ENCODE data around the gene CADPS. TPM values are rescaled to one million over a fixed set of nuclear protein-coding genes. Genes with fewer than 3 reads are reported as not detected.

The CADPS gene
- polyA plus RNA-seq, 3 donors: not detected

GRCh38 chr3:62566022-62566557 lies 309.1 kb downstream of the CADPS start:
- Mint-ChIP-seq H3K9me3 (no peaks in the 10 kb centered on the region), H3K4me3 (no peak overlapping the region), H3K36me3 (no peaks in the 10 kb centered on the region), H3K4me1 (no peaks in the 10 kb centered on the region), H3K27me3 (ENCODE audit: low read depth in 3 of 3) (peaks cover 0 to 2% (median 1%) of the 10 kb centered on the region in 3 donors), H3K27ac (no peak overlapping the region)
- DNase-seq: no peak
- Histone ChIP-seq H3K4me3 (replicated peaks in 1 of 3; ENCODE audit: low read depth in 2 of 3, low read length in 3 of 3) (no peak overlapping the region), H3K27ac (ENCODE audit: low read depth in 1 of 2, low read length in 2 of 2) (no peak overlapping the region), H4K20me1 (ENCODE audit: insufficient read depth, low read length) (no peaks in the 10 kb centered on the region), H2AFZ (ENCODE audit: insufficient read depth, low read depth, low read length, poor library complexity, severe bottlenecking) (no peak overlapping the region), H3K36me3 (replicated peaks in 1 of 2; ENCODE audit: control insufficient read depth in 1 of 2, insufficient read depth in 2 of 2, low read length in 2 of 2) (no peaks in the 10 kb centered on the region), H3K4me2 (replicated peaks; ENCODE audit: extremely low read depth, low read length, poor library complexity, severe bottlenecking) (no peak overlapping the region), H3K4me1 (ENCODE audit: control insufficient read depth in 1 of 2, insufficient read depth in 2 of 2, low read length in 2 of 2) (no peaks in the 10 kb centered on the region), H3K27me3 (ENCODE audit: control insufficient read depth in 2 of 2, insufficient read depth in 2 of 2, low read length in 2 of 2) (no peaks in the 10 kb centered on the region), H3K9me3 (replicated peaks in 1 of 2; ENCODE audit: control insufficient read depth in 1 of 2, insufficient read depth in 1 of 2, low read length in 2 of 2) (no peaks in the 10 kb centered on the region), H3K9ac (ENCODE audit: insufficient read depth, low read length, poor library complexity, severe bottlenecking) (no peak overlapping the region), H3K79me2 (ENCODE audit: insufficient read depth, low read length) (no peaks in the 10 kb centered on the region)
- WGBS (ENCODE audit: insufficient coverage): 75% methylated on average over 2 of the region's 6 CpGs
- intact Hi-C loops (cut with micrococcal nuclease): no loop called here
- TF ChIP-seq CTCF (IDR thresholded peaks at IDR 0.05): no peak

GRCh38 chr3:62562596-62562995 lies 312.6 kb downstream of the CADPS start:
- TF ChIP-seq CTCF (IDR thresholded peaks at IDR 0.05): no peak
- Mint-ChIP-seq H3K9me3 (no peaks in the 10 kb centered on the region), H3K4me1 (no peaks in the 10 kb centered on the region), H3K27ac (no peak overlapping the region), H3K27me3 (ENCODE audit: low read depth in 3 of 3) (peaks cover 1 to 4% (median 2%) of the 10 kb centered on the region in 3 donors), H3K4me3 (no peak overlapping the region), H3K36me3 (no peaks in the 10 kb centered on the region)
- no peaks in the 10 kb centered on the region for H3K27me3 ChIP-seq (ENCODE audit: control insufficient read depth in 2 of 2, insufficient read depth in 2 of 2, low read length in 2 of 2)
- DNase-seq: no peak
- no peak overlapping the region for H2AFZ ChIP-seq (ENCODE audit: insufficient read depth, low read depth, low read length, poor library complexity, severe bottlenecking)
- no peaks in the 10 kb centered on the region for H3K36me3 ChIP-seq (replicated peaks in 1 of 2; ENCODE audit: control insufficient read depth in 1 of 2, insufficient read depth in 2 of 2, low read length in 2 of 2)
- H4K20me1 ChIP-seq (ENCODE audit: insufficient read depth, low read length): no peaks in the 10 kb centered on the region
- no peaks in the 10 kb centered on the region for H3K79me2 ChIP-seq (ENCODE audit: insufficient read depth, low read length)
- no peak overlapping the region for H3K9ac ChIP-seq (ENCODE audit: insufficient read depth, low read length, poor library complexity, severe bottlenecking)
- H3K4me3 ChIP-seq (replicated peaks in 1 of 3; ENCODE audit: low read depth in 2 of 3, low read length in 3 of 3): no peak overlapping the region
- no peaks in the 10 kb centered on the region for H3K4me1 ChIP-seq (ENCODE audit: control insufficient read depth in 1 of 2, insufficient read depth in 2 of 2, low read length in 2 of 2)
- no peaks in the 10 kb centered on the region for H3K9me3 ChIP-seq (replicated peaks in 1 of 2; ENCODE audit: control insufficient read depth in 1 of 2, insufficient read depth in 1 of 2, low read length in 2 of 2)
- H3K27ac ChIP-seq (ENCODE audit: low read depth in 1 of 2, low read length in 2 of 2): no peak overlapping the region
- intact Hi-C loops (cut with micrococcal nuclease): no loop called here
- H3K4me2 ChIP-seq (replicated peaks; ENCODE audit: extremely low read depth, low read length, poor library complexity, severe bottlenecking): no peak overlapping the region
